Chondrocyte (in vitro differentiated cells): ENCODE measurements around the gene CAVIN1. TPM values are rescaled to one million over a fixed set of nuclear protein-coding genes. Genes with fewer than 3 reads are reported as not detected.
A peak's percentile ranks its signal among the peaks of the same experiment; 100 is the strongest.
"Not testable (repeated sequence)": the region's sequence is repeated elsewhere in the genome, so short reads cannot be mapped to it uniquely, and the experiment has no call there.

ENCODE experiments used
- DNase-seq: peaks from one replicate; pipeline ENCODE4 v3.0.0; 2021; ENCODE audit warnings: mixed read lengths, low spot score
- H3K27ac Mint-ChIP-seq: one replicate; pipeline ENCODE4 v1.8.0; 2021; ENCODE audit warnings: mild to moderate bottlenecking, moderate library complexity, mixed read lengths; ENCODE audit not compliant: unreplicated experiment
- H3K27me3 Mint-ChIP-seq: 2 replicates; pipeline ENCODE4 v1.8.0; 2021; ENCODE audit warnings: low read depth, mixed read lengths
- H3K36me3 Mint-ChIP-seq: 2 replicates; pipeline ENCODE4 v1.8.0; 2021; ENCODE audit warnings: low read depth, mixed read lengths
- H3K4me1 Mint-ChIP-seq: 2 replicates; pipeline ENCODE4 v1.8.0; 2021; ENCODE audit warnings: low read depth, mild to moderate bottlenecking, mixed read lengths
- H3K4me3 Mint-ChIP-seq: one replicate; pipeline ENCODE4 v1.8.0; 2021; ENCODE audit warnings: mild to moderate bottlenecking, moderate library complexity, mixed read lengths; ENCODE audit not compliant: unreplicated experiment
- H3K9me3 Mint-ChIP-seq: 2 replicates; pipeline ENCODE4 v1.8.0; 2021; ENCODE audit warnings: low read depth, mixed read lengths
- total RNA-seq: library from RNA; stranded (reverse); gene quantifications from 3 replicates; pipeline ENCODE4 v1.2.1, GENCODE V29; 2021
- TF ChIP-seq, protein P1 (sequence below): fragments of 200-600 bp; sonication (generic); IDR thresholded peaks from 2 replicates; pipeline ENCODE4 v1.5.0; 2021; ENCODE audit warnings: antibody characterized with exemption, mild to moderate bottlenecking, moderate library complexity

CAVIN1 gene
- total RNA-seq, 1 donor from 2014 or later, result 877 TPM

- peaks cover 6% of the 10 kb centered on the region for H3K36me3 Mint-ChIP-seq
- H3K27ac Mint-ChIP-seq, result peak overlapping the region; percentile 93
- TF ChIP-seq, protein P1, sequence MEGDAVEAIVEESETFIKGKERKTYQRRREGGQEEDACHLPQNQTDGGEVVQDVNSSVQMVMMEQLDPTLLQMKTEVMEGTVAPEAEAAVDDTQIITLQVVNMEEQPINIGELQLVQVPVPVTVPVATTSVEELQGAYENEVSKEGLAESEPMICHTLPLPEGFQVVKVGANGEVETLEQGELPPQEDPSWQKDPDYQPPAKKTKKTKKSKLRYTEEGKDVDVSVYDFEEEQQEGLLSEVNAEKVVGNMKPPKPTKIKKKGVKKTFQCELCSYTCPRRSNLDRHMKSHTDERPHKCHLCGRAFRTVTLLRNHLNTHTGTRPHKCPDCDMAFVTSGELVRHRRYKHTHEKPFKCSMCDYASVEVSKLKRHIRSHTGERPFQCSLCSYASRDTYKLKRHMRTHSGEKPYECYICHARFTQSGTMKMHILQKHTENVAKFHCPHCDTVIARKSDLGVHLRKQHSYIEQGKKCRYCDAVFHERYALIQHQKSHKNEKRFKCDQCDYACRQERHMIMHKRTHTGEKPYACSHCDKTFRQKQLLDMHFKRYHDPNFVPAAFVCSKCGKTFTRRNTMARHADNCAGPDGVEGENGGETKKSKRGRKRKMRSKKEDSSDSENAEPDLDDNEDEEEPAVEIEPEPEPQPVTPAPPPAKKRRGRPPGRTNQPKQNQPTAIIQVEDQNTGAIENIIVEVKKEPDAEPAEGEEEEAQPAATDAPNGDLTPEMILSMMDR, result no peak
- no peak for DNase-seq
- peaks cover 61% of the 10 kb centered on the region for H3K4me1 Mint-ChIP-seq
- no peaks in the 10 kb centered on the region for H3K27me3 Mint-ChIP-seq
- H3K4me3 Mint-ChIP-seq, result peak overlapping the region; percentile 93
- no peaks in the 10 kb centered on the region for H3K9me3 Mint-ChIP-seq
These were observed 1.9 kb downstream of the CAVIN1 start for GRCh38 chr17:42421136-42421506.

DNA sequence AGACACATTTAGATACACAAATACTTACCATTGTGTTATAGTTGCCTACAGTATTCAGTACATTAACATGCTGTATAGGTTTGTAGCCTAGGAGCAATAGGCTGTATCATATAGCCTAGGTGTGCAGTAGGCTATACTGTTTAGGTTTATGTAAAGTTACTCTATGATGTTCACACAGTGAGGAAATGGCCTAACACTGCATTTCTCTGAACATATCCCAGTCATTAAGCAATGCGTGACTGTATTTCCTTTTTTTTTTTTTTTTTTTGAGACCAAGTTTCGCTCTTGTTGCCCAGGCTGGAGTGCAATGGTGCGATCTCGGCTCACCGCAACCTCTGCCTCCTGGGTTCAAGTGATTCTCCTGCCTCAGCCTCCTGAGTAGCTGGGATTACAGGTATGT, 5.1 kb downstream of the CAVIN1 start:
- not testable (repeated sequence) for H3K36me3 Mint-ChIP-seq, DNase-seq, H3K27ac Mint-ChIP-seq, H3K27me3 Mint-ChIP-seq, H3K9me3 Mint-ChIP-seq
- H3K4me1 Mint-ChIP-seq, result peaks cover 70% of the 10 kb centered on the region
- H3K4me3 Mint-ChIP-seq, result peak overlapping the region; percentile 16

DNA sequence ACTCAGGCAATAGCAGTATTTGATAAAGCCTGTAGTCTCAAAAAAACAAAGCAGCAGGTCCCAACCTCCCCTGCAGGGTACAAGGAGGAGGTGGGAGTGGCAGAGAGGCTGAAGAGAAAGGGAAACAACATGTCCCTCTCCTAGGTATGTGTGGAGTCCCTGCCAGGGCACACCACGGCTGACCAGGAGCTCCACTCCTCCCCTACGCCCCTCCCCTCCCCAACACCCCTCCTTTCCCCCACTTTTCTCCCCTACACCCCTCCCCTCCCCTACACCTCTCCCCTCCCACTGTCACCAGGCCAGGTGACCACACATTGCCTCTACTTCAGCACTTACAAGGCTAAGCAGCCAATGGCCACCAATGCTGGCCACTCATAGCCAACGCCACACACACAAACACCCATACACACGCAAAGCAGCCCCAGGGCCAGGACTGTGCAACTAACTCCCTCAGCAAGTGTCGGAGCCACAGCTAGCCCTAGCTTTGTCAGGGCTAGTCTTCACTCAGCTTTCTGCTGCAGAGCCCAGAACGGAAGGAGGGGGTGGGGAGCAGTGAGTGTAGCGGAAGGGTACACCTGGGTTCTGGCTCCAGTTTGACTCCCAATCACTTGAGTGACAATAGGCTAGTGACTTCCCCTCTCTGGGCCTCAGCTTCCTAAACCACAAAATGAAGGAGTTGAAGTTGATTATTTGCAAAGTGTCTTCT, 8.2 kb downstream of the CAVIN1 start:
- peaks cover 5% of the 10 kb centered on the region for H3K36me3 Mint-ChIP-seq
- H3K4me1 Mint-ChIP-seq, result peaks cover 77% of the 10 kb centered on the region
- peak overlapping the region; percentile 89 for H3K27ac Mint-ChIP-seq
- TF ChIP-seq, protein P1, result no peak
- H3K4me3 Mint-ChIP-seq, result no peak overlapping the region
- no peaks in the 10 kb centered on the region for H3K27me3 Mint-ChIP-seq
- DNase-seq, result no peak
- no peaks in the 10 kb centered on the region for H3K9me3 Mint-ChIP-seq

- Mint-ChIP-seq H3K27me3 (no peaks in the 10 kb centered on the region), H3K4me1 (peaks cover 78% of the 10 kb centered on the region), H3K9me3 (no peaks in the 10 kb centered on the region), H3K36me3 (peaks cover 5% of the 10 kb centered on the region), H3K4me3 (no peak overlapping the region), H3K27ac (peak overlapping the region; percentile 32)
- TF ChIP-seq, protein P1, result no peak
- DNase-seq, result no peak
These were observed 9.5 kb downstream of the CAVIN1 start for GRCh38 chr17:42413464-42414040.

DNA sequence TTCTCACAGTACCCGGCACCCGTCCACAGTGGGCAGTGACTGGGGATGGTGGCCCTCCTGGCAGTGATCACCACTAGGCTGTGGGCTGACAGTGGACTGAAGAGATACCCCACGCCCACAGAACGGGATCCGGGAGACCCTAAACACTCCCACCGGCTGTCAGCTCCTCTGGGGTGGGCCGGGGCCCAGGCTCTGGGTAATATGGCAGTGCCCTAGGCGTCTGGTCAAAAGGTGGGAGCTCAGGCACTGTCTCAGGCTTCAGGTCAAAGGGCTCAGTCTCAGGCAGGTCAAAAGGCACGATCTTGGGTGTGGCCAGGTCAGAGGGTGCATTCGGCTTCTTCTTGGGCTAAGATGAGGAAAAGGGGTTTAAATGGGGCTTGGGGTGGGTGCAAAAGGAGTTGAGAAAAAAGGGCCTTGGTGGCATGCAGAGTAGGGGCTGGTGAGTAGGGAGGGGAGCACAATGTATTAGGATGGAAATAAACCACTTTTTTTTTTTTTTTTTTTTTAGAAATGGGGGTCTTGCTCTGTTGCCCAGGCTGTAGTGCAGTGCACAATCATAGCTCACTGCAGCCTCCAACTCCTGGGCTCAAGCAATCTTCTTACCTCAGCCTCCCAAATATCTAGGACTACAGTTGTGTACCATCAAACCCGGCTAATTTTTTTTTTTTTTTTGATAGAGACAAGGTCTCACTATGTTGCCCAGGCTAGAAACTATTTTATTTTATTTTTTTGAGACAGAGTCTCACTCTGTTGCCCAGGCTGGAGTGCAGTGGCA, 11.0 kb downstream of the CAVIN1 start:
- H3K36me3 Mint-ChIP-seq, result peaks cover 5% of the 10 kb centered on the region
- no peaks in the 10 kb centered on the region for H3K27me3 Mint-ChIP-seq
- peak; percentile 77 for DNase-seq
- H3K9me3 Mint-ChIP-seq, result no peaks in the 10 kb centered on the region
- peaks cover 82% of the 10 kb centered on the region for H3K4me1 Mint-ChIP-seq
- peak overlapping the region; percentile 83 for H3K27ac Mint-ChIP-seq
- TF ChIP-seq, protein P1, result no peak
- no peak overlapping the region for H3K4me3 Mint-ChIP-seq
